Activated CD8-positive, alpha-beta memory T cell treated with anti-CD3 and anti-CD28 coated beads, Interleukin-2, amount 10 ng/mL, durations not matched to agents 7 days and 5 days (primary cell): ENCODE measurements around the gene RCBTB1. TPM values are rescaled to one million over a fixed set of nuclear protein-coding genes. Genes with fewer than 3 reads are reported as not detected.
"Not testable (repeated sequence)": the region's sequence is repeated elsewhere in the genome, so short reads cannot be mapped to it uniquely, and the experiment has no call there.

ENCODE experiments used
- ATAC-seq: fragments of 150-1000 bp; cut with Tn5 transposase; one replicate; pipeline ENCODE4 v1.10.0; 2021; ENCODE audit warnings: moderate library complexity
- CTCF ChIA-PET: fragments of 350-600 bp; sonication (Branson Sonifier 250); formaldehyde crosslinking; loops from one replicate; lab custom pipeline; 2021; ENCODE audit warnings: antibody characterized with exemption; lab: Charles Lee
- DNase-seq: peaks from one replicate; pipeline ENCODE4 v3.0.0-alpha.2; 2020
- H3K27ac Mint-ChIP-seq: one replicate; pipeline ENCODE4 v1.8.0; 2021; ENCODE audit warnings: mild to moderate bottlenecking, mixed read lengths
- H3K27me3 Mint-ChIP-seq: one replicate; pipeline ENCODE4 v1.8.0; 2021; ENCODE audit warnings: mixed read lengths
- H3K36me3 Mint-ChIP-seq: one replicate; pipeline ENCODE4 v1.8.0; 2021; ENCODE audit warnings: mild to moderate bottlenecking, mixed read lengths
- H3K4me1 Mint-ChIP-seq: one replicate; pipeline ENCODE4 v1.8.0; 2021; ENCODE audit warnings: mixed read lengths
- H3K4me3 Mint-ChIP-seq: one replicate; pipeline ENCODE4 v1.8.0; 2021; ENCODE audit warnings: mild to moderate bottlenecking, moderate library complexity, mixed read lengths
- H3K9me3 Mint-ChIP-seq: one replicate; pipeline ENCODE4 v1.8.0; 2022; ENCODE audit warnings: low read depth, mixed read lengths
- total RNA-seq, 2 experiments: library from RNA; stranded (reverse); gene quantifications; one replicate each; pipeline ENCODE4 v1.2.3, GENCODE V29; 2021

Gene RCBTB1
- total RNA-seq, 2 experiments from 2014 or later: 18.1 to 20.9 TPM

- Mint-ChIP-seq H3K27ac (no peak overlapping the region), H3K4me3 (no peak overlapping the region), H3K9me3 (no peaks in the 10 kb centered on the region), H3K27me3 (no peaks in the 10 kb centered on the region), H3K4me1 (no peaks in the 10 kb centered on the region), H3K36me3 (peaks cover 66% of the 10 kb centered on the region)
- CTCF ChIA-PET: no interaction called here
- ATAC-seq (no peak), DNase-seq (no peak)
Observed at GRCh38 chr13:49516467-49516866, 68.9 kb downstream of the RCBTB1 start.

- ATAC-seq: no peak
- peaks cover 5% of the 10 kb centered on the region for H3K4me1 Mint-ChIP-seq
- H3K9me3 Mint-ChIP-seq: no peaks in the 10 kb centered on the region
- peaks cover 64% of the 10 kb centered on the region for H3K36me3 Mint-ChIP-seq
- no peaks in the 10 kb centered on the region for H3K27me3 Mint-ChIP-seq
- CTCF ChIA-PET: no interaction called here
- no peak for DNase-seq
- peak overlapping the region; percentile 29 for H3K27ac Mint-ChIP-seq
- no peak overlapping the region for H3K4me3 Mint-ChIP-seq
Observed at GRCh38 chr13:49512578-49512977, 72.8 kb downstream of the RCBTB1 start.

- Mint-ChIP-seq H3K4me1 (peaks cover 28% of the 10 kb centered on the region), H3K4me3 (no peak overlapping the region), H3K27ac (no peak overlapping the region), H3K36me3 (peaks cover 58% of the 10 kb centered on the region), H3K27me3 (no peaks in the 10 kb centered on the region), H3K9me3 (peaks cover 2% of the 10 kb centered on the region)
- CTCF ChIA-PET: no interaction called here
- DNase-seq (no peak), ATAC-seq (no peak)
Observed at GRCh38 chr13:49503951-49504350, 81.4 kb downstream of the RCBTB1 start.

GRCh38 chr13:49502954-49503353 is 82.4 kb downstream of the RCBTB1 start:
- Mint-ChIP-seq H3K4me1 (peaks cover 37% of the 10 kb centered on the region), H3K27me3 (no peaks in the 10 kb centered on the region), H3K27ac (no peak overlapping the region), H3K4me3 (no peak overlapping the region), H3K36me3 (peaks cover 63% of the 10 kb centered on the region), H3K9me3 (peaks cover 2% of the 10 kb centered on the region)
- CTCF ChIA-PET: no interaction called here
- DNase-seq: no peak
- no peak for ATAC-seq

GRCh38 chr13:49499889-49500660 is 85.3 kb downstream of the RCBTB1 start:
- DNase-seq (no peak), ATAC-seq (no peak)
- H3K4me3 Mint-ChIP-seq: no peak overlapping the region
- peaks cover 45% of the 10 kb centered on the region for H3K4me1 Mint-ChIP-seq
- peaks cover 58% of the 10 kb centered on the region for H3K36me3 Mint-ChIP-seq
- H3K27ac Mint-ChIP-seq: peak overlapping the region; percentile 58
- CTCF ChIA-PET: interaction anchor here (0.6 to 1.3 kb wide), 3 partner anchors 18 to 293 kb away, joined by 3 read pairs; partner anchors contain the start of gene KPNA3
- no peaks in the 10 kb centered on the region for H3K27me3 Mint-ChIP-seq
- no peaks in the 10 kb centered on the region for H3K9me3 Mint-ChIP-seq

- CTCF ChIA-PET: no interaction called here
- Mint-ChIP-seq H3K9me3 (no peaks in the 10 kb centered on the region), H3K36me3 (peaks cover 59% of the 10 kb centered on the region), H3K4me1 (peaks cover 58% of the 10 kb centered on the region), H3K27ac (peak overlapping the region; percentile 83), H3K4me3 (no peak overlapping the region), H3K27me3 (no peaks in the 10 kb centered on the region)
- no peak for DNase-seq
- no peak for ATAC-seq
Observed at GRCh38 chr13:49498206-49498605, 87.2 kb downstream of the RCBTB1 start.

- ATAC-seq: no peak
- peaks cover 56% of the 10 kb centered on the region for H3K36me3 Mint-ChIP-seq
- CTCF ChIA-PET: interaction anchor here (2.0 to 4.5 kb wide), 2 partner anchors 53 to 110 kb away, joined by 10 to 21 read pairs; partner anchors contain the start of genes CAB39L and SETDB2
Observed at GRCh38 chr13:49497272-49497671, 88.1 kb downstream of the RCBTB1 start.

GRCh38 chr13:49496837-49497236 is 88.5 kb downstream of the RCBTB1 start:
- peak; percentile 5 for ATAC-seq
- H3K4me3 Mint-ChIP-seq: peak overlapping the region; percentile 94
- CTCF ChIA-PET: interaction anchor here (0.7 to 4.5 kb wide), 6 partner anchors 13 to 296 kb away, joined by 3 to 21 read pairs (median 4); partner anchors contain the start of genes CAB39L, KPNA3 and SETDB2
- not testable (repeated sequence) for H3K27me3 Mint-ChIP-seq, H3K9me3 Mint-ChIP-seq
- peaks cover 53% of the 10 kb centered on the region for H3K4me1 Mint-ChIP-seq
- H3K36me3 Mint-ChIP-seq: peaks cover 56% of the 10 kb centered on the region
- peak overlapping the region; percentile 98 for H3K27ac Mint-ChIP-seq
- peak; percentile 78 for DNase-seq

More at GRCh38 chr13:49497272-49497671, 88.1 kb downstream of the RCBTB1 start:
- peaks cover 53% of the 10 kb centered on the region for H3K4me1 Mint-ChIP-seq
- H3K4me3 Mint-ChIP-seq: peak overlapping the region; percentile 94
- no peak for DNase-seq
- H3K27me3 Mint-ChIP-seq: no peaks in the 10 kb centered on the region
- peak overlapping the region; percentile 98 for H3K27ac Mint-ChIP-seq
- H3K9me3 Mint-ChIP-seq: no peaks in the 10 kb centered on the region

GRCh38 chr13:49495783-49496762 is 89.3 kb downstream of the RCBTB1 start, which contains the start of gene PHF11:
PHF11 (plus strand) TSS chr13:49495953; CDS start chr13:49496002, 49 bp downstream.
- peak within 1 kb of the TSS; percentile 94 for H3K4me3 Mint-ChIP-seq
- H3K27ac Mint-ChIP-seq: peak within 1 kb of the TSS; percentile 99
- H3K4me1 Mint-ChIP-seq: peaks cover 53% of the 10 kb centered on the region
- no peaks in the 10 kb centered on the region for H3K27me3 Mint-ChIP-seq
- DNase-seq (peak; percentile 92), ATAC-seq (peak; percentile 87)
- H3K9me3 Mint-ChIP-seq: no peaks in the 10 kb centered on the region
- CTCF ChIA-PET: interaction anchor here (0.7 to 4.5 kb wide), 9 partner anchors 10 to 297 kb away, joined by 3 to 21 read pairs (median 3); partner anchors contain the start of genes CAB39L, KPNA3 and SETDB2
- H3K36me3 Mint-ChIP-seq: peaks cover 58% of the 10 kb centered on the region

- no peak for ATAC-seq
- CTCF ChIA-PET: interaction anchor here (0.6 to 4.5 kb wide), 4 partner anchors 12 to 193 kb away, joined by 3 to 21 read pairs (median 4); partner anchors contain the start of genes CAB39L and SETDB2
Observed at GRCh38 chr13:49494645-49495044, 90.7 kb downstream of the RCBTB1 start.

GRCh38 chr13:49488563-49488962 is 96.8 kb downstream of the RCBTB1 start:
- Mint-ChIP-seq H3K36me3 (peaks cover 32% of the 10 kb centered on the region), H3K4me3 (no peak overlapping the region), H3K9me3 (no peaks in the 10 kb centered on the region), H3K27ac (no peak overlapping the region), H3K27me3 (no peaks in the 10 kb centered on the region), H3K4me1 (peaks cover 3% of the 10 kb centered on the region)
- DNase-seq (no peak), ATAC-seq (no peak)
- CTCF ChIA-PET: no interaction called here

More at GRCh38 chr13:49494645-49495044, 90.7 kb downstream of the RCBTB1 start:
- H3K27ac Mint-ChIP-seq: peak overlapping the region; percentile 99
- no peaks in the 10 kb centered on the region for H3K27me3 Mint-ChIP-seq
- peaks cover 45% of the 10 kb centered on the region for H3K4me1 Mint-ChIP-seq
- peak overlapping the region; percentile 88 for H3K4me3 Mint-ChIP-seq
- no peaks in the 10 kb centered on the region for H3K9me3 Mint-ChIP-seq
- peaks cover 47% of the 10 kb centered on the region for H3K36me3 Mint-ChIP-seq
- no peak for DNase-seq
